ENCODE data around the gene CROCC. TPM values are rescaled to one million over a fixed set of nuclear protein-coding genes. Genes with fewer than 3 reads are reported as not detected.

CROCC gene
- total RNA-seq, 3 donors from 2014 or later: 15.5 to 43.9 (median 24.7) TPM

- Histone ChIP-seq H3K36me3 (peaks cover 6% of the 10 kb centered on the region), H3K27ac (no peak overlapping the region), H3K4me3 (no peak overlapping the region), H3K9me3 (no peaks in the 10 kb centered on the region), H3K4me1 (peaks cover 0 to 8% of the 10 kb centered on the region in 2 donors), H3K27me3 (no peaks in the 10 kb centered on the region)
- intact Hi-C loops (cut with DNase I; ENCODE audit: low total_unique reads): no loop called here
- DNase-seq (ENCODE audit: low spot score in 2 of 2): peak in 1 of 2 donors; percentile 19
- TF ChIP-seq CTCF (IDR thresholded peaks at IDR 0.05) (no peak), POLR2AphosphoS5 (IDR thresholded peaks at IDR 0.05) (no peak), POLR2A (IDR thresholded peaks at IDR 0.05) (no peak)
These were observed 95.7 kb downstream of the CROCC start for GRCh38 chr1:17017435-17017834.

GRCh38 chr1:17018849-17019248 is 97.1 kb downstream of the CROCC start:
- Histone ChIP-seq H3K27me3 (no peaks in the 10 kb centered on the region), H3K27ac (no peak overlapping the region), H3K4me1 (peaks cover 0 to under 1% of the 10 kb centered on the region in 2 donors), H3K4me3 (no peak overlapping the region), H3K9me3 (no peaks in the 10 kb centered on the region), H3K36me3 (peaks cover 6% of the 10 kb centered on the region)
- DNase-seq (ENCODE audit: low spot score in 2 of 2): no peak
- TF ChIP-seq POLR2A (IDR thresholded peaks at IDR 0.05) (no peak), POLR2AphosphoS5 (IDR thresholded peaks at IDR 0.05) (no peak), CTCF (IDR thresholded peaks at IDR 0.05) (no peak)
- intact Hi-C loops (cut with DNase I; ENCODE audit: low total_unique reads): no loop called here

DNA sequence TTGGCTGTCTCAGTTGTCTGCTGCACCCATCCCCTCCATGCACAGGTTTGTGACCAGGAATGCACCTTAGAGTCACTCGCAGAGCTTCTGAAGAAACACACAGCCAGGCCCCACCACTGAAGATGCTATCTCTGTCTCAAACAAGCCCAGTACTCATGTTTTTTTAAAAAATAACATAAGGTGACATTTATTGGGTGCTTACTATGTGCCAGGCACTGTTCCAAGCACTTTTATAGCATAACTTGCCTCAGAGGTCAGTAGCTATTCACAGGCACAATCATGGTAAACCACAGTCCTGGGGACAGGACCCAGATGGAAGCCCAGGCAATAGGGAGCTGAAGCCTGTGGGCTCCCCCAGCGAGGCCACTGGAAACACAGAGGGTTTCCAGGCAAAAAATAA is 98.8 kb downstream of the CROCC start:
- H3K27me3 ChIP-seq: no peaks in the 10 kb centered on the region
- H3K4me3 ChIP-seq: no peak overlapping the region
- TF ChIP-seq POLR2AphosphoS5 (IDR thresholded peaks at IDR 0.05): no peak
- no peak for TF ChIP-seq POLR2A (IDR thresholded peaks at IDR 0.05)
- TF ChIP-seq CTCF (IDR thresholded peaks at IDR 0.05): no peak
- H3K4me1 ChIP-seq: no peaks in the 10 kb centered on the region
- peaks cover 6% of the 10 kb centered on the region for H3K36me3 ChIP-seq
- no peaks in the 10 kb centered on the region for H3K9me3 ChIP-seq
- H3K27ac ChIP-seq: no peak overlapping the region
- intact Hi-C loops (cut with DNase I; ENCODE audit: low total_unique reads): no loop called here
- DNase-seq (ENCODE audit: low spot score in 2 of 2): no peak

DNA sequence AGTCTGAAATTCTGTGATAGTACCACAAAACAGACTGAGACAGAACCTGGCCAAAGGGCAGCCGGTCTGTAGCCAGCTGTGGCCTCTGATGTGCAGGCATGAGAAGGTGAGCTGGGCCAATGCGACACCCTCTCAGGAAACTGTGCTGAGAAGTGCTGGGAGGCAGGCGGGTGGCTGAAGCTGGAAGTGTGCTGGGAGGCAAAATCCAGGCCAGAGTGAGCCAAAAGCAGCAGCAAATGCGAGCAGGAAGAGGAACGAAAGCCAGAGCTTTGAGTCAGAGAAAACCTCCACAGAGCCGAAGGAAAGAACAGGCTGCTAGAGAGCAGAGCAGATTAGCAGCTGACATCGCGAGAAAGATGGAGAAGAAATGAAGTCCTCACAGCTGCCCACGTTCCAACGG is 100.2 kb downstream of the CROCC start:
- intact Hi-C loops (cut with DNase I; ENCODE audit: low total_unique reads): no loop called here
- no peak overlapping the region for H3K27ac ChIP-seq
- H3K4me1 ChIP-seq: no peaks in the 10 kb centered on the region

More for the DNA sequence above, 100.2 kb downstream of the CROCC start:
- Histone ChIP-seq H3K36me3 (peaks cover 6% of the 10 kb centered on the region), H3K4me3 (no peak overlapping the region), H3K27me3 (no peaks in the 10 kb centered on the region), H3K9me3 (no peaks in the 10 kb centered on the region)
- no peak for DNase-seq (ENCODE audit: low spot score in 2 of 2)
- TF ChIP-seq POLR2A (IDR thresholded peaks at IDR 0.05) (no peak), CTCF (IDR thresholded peaks at IDR 0.05) (no peak)

Other genes starting within 250 kb of the CROCC start
- gene RNU1-4, start 181.4 kb upstream of the CROCC start, total RNA-seq: under 1 TPM; under 0.01 TPM
- under 1 TPM; under 0.01 TPM for gene RNU1-2, start 26.0 kb upstream of the CROCC start, total RNA-seq
- gene MFAP2, start 58.7 kb downstream of the CROCC start, total RNA-seq: 10 to 100 TPM in 2 of 3 donors, 1 to 10 TPM in 1; 4.5 to 40.2 (median 10.8) TPM
- 10 to 100 TPM; 17.3 to 31.5 (median 31.3) TPM for gene ATP13A2, start 90.0 kb downstream of the CROCC start, total RNA-seq
- gene SDHB, start 132.1 kb downstream of the CROCC start, total RNA-seq: 100 to 1,000 TPM in 1 of 3 donors, 10 to 100 TPM in 2; 80.6 to 106 (median 97.7) TPM
- 10 to 100 TPM in 1 of 3 donors, 1 to 10 TPM in 1, under 1 TPM in 1; 0.32 to 29.4 (median 9.2) TPM for gene PADI2, start 197.5 kb downstream of the CROCC start, total RNA-seq